Lower leg skin (tissue), 3 donors: ENCODE results near the gene ALLC.

Experiments used
- POLR2A ChIP-seq, 2 donors: fragments of 450-650 bp; IDR thresholded peaks; one replicate each; pipeline ENCODE4 v1.6.1; 2016 to 2017; ENCODE audit warnings: antibody characterized with exemption in 2 of 2, mild to moderate bottlenecking in 1 of 2, moderate library complexity in 1 of 2
- TF ChIP-seq, protein P1 (sequence below), 3 donors: fragments of 450-650 bp; IDR thresholded peaks; one replicate each; pipeline ENCODE4 v1.5.1; 2016; ENCODE audit warnings: antibody characterized with exemption in 3 of 3, mild to moderate bottlenecking in 3 of 3, moderate library complexity in 2 of 3

- no peak for TF ChIP-seq POLR2A (IDR thresholded peaks at IDR 0.05)
- TF ChIP-seq, protein P1, sequence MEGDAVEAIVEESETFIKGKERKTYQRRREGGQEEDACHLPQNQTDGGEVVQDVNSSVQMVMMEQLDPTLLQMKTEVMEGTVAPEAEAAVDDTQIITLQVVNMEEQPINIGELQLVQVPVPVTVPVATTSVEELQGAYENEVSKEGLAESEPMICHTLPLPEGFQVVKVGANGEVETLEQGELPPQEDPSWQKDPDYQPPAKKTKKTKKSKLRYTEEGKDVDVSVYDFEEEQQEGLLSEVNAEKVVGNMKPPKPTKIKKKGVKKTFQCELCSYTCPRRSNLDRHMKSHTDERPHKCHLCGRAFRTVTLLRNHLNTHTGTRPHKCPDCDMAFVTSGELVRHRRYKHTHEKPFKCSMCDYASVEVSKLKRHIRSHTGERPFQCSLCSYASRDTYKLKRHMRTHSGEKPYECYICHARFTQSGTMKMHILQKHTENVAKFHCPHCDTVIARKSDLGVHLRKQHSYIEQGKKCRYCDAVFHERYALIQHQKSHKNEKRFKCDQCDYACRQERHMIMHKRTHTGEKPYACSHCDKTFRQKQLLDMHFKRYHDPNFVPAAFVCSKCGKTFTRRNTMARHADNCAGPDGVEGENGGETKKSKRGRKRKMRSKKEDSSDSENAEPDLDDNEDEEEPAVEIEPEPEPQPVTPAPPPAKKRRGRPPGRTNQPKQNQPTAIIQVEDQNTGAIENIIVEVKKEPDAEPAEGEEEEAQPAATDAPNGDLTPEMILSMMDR (IDR thresholded peaks at IDR 0.05) = no peak
These were observed 26.7 kb upstream of the ALLC start for GRCh38 chr2:3631161-3631850.
